Neural cell (in vitro differentiated cells): ENCODE results near the gene CELA2B. TPM values are rescaled to one million over a fixed set of nuclear protein-coding genes. Genes with fewer than 3 reads are reported as not detected.

Experiments
- H2AFZ ChIP-seq: fragments of 200-600, 300-800 bp; sonication (generic), shearing (Covaris generic); 2 replicates; pipeline ENCODE4 v1.6.0; 2014; ENCODE audit warnings: low read depth, mild to moderate bottlenecking, antibody characterized with exemption, low read length, moderate library complexity
- H3F3A ChIP-seq: fragments of 200-600 bp; shearing (Covaris generic); 2 replicates; pipeline ENCODE4 v1.6.1; 2016; ENCODE audit warnings: mild to moderate bottlenecking, moderate library complexity, mixed read lengths, antibody characterized with exemption, low read length; ENCODE audit not compliant: insufficient read depth, poor library complexity, severe bottlenecking
- H3K27ac ChIP-seq: fragments of 200-600, 300-800 bp; sonication (generic), shearing (Covaris generic); 2 replicates; pipeline ENCODE4 v1.5.1; 2014; ENCODE audit warnings: mild to moderate bottlenecking, low read length, moderate library complexity
- H3K27me3 ChIP-seq: fragments of 300-800, 200-600 bp; sonication (generic), shearing (Covaris generic); 2 replicates; pipeline ENCODE4 v1.6.0; 2014; ENCODE audit warnings: mild to moderate bottlenecking, low read depth, low read length, moderate library complexity; ENCODE audit not compliant: insufficient read depth
- H3K36me3 ChIP-seq: fragments of 300-800, 200-600 bp; sonication (generic), shearing (Covaris generic); 2 replicates; pipeline ENCODE4 v1.5.1; 2014; ENCODE audit warnings: mild to moderate bottlenecking, antibody characterized with exemption, low read length, moderate library complexity; ENCODE audit not compliant: insufficient read depth
- H3K4me2 ChIP-seq: fragments of 300-800, 200-600 bp; sonication (generic), shearing (Covaris generic); 2 replicates; pipeline ENCODE4 v1.6.0; 2014; ENCODE audit warnings: mild to moderate bottlenecking, low read length
- H3K4me3 ChIP-seq: fragments of 300-800, 200-600 bp; sonication (generic), shearing (Covaris generic); 2 replicates; pipeline ENCODE4 v1.5.1; 2014; ENCODE audit warnings: mild to moderate bottlenecking, low read length, moderate library complexity
- H3K79me2 ChIP-seq: fragments of 200-600 bp; shearing (Covaris generic); replicated peaks from 2 replicates; pipeline ENCODE4 v1.6.0; 2014; ENCODE audit warnings: mild to moderate bottlenecking, low read length, moderate library complexity; ENCODE audit not compliant: insufficient read depth
- H3K9ac ChIP-seq: fragments of 300-800, 200-600 bp; sonication (generic), shearing (Covaris generic); 2 replicates; pipeline ENCODE4 v1.6.1; 2016; ENCODE audit warnings: mild to moderate bottlenecking, low read length, mixed read lengths
- H3K9me2 ChIP-seq: fragments of 200-600 bp; shearing (Covaris generic); 2 replicates; pipeline ENCODE4 v1.6.1; 2016; ENCODE audit warnings: mild to moderate bottlenecking, low read length, mixed read lengths; ENCODE audit not compliant: insufficient read depth
- H3K9me3 ChIP-seq: fragments of 200-600, 300-800 bp; sonication (generic), shearing (Covaris generic); 2 replicates; pipeline ENCODE4 v1.6.1; 2016; ENCODE audit warnings: mild to moderate bottlenecking, mixed run types, low read length, moderate library complexity, mixed read lengths
- H4K20me1 ChIP-seq: fragments of 200-600 bp; shearing (Covaris generic); 2 replicates; pipeline ENCODE4 v1.6.1; 2016; ENCODE audit warnings: mild to moderate bottlenecking, mixed run types; ENCODE audit not compliant: insufficient read depth
- EP300 ChIP-seq: fragments of 450-650 bp; conservative IDR thresholded peaks from 2 replicates; pipeline ENCODE4 v1.6.1; 2014; ENCODE audit warnings: antibody characterized with exemption, mild to moderate bottlenecking, moderate library complexity; ENCODE audit not compliant: poor library complexity, severe bottlenecking
- EZH2 ChIP-seq: fragments of 200-600, 300-800 bp; shearing (Covaris generic), sonication (generic); IDR thresholded peaks from 2 replicates; pipeline ENCODE4 v1.6.1; 2014; ENCODE audit warnings: antibody characterized with exemption, low read length, borderline replicate concordance, mild to moderate bottlenecking; ENCODE audit not compliant: insufficient read depth, poor library complexity, severe bottlenecking
- MXI1 ChIP-seq: fragments of 450-650 bp; conservative IDR thresholded peaks from 2 replicates; pipeline ENCODE4 v1.6.1; 2014; ENCODE audit warnings: antibody characterized with exemption, mild to moderate bottlenecking; ENCODE audit not compliant: poor library complexity, severe bottlenecking
- POLR2AphosphoS5 ChIP-seq: IDR thresholded peaks from 2 replicates; pipeline ENCODE4 v1.6.1; 2012
- RAD21 ChIP-seq: fragments of 450-650 bp; conservative IDR thresholded peaks from 2 replicates; pipeline ENCODE4 v1.6.1; 2014; ENCODE audit warnings: antibody characterized with exemption, mild to moderate bottlenecking, moderate library complexity
- SMC3 ChIP-seq: fragments of 450-650 bp; conservative IDR thresholded peaks from 2 replicates; pipeline ENCODE4 v1.6.1; 2014; ENCODE audit warnings: antibody characterized with exemption, mild to moderate bottlenecking, moderate library complexity; ENCODE audit not compliant: poor library complexity
- TAF1 ChIP-seq: IDR thresholded peaks from 2 replicates; pipeline ENCODE4 v1.6.1; 2012; ENCODE audit warnings: low read depth
- polyA plus RNA-seq: library from polyadenylated mRNA; depleted of rRNA; stranded (reverse); fragments of >200 nt; gene quantifications from 2 replicates; pipeline ENCODE4 v1.2.3, GENCODE V29; 2014
- TF ChIP-seq, protein P1 (sequence below): IDR thresholded peaks from 2 replicates; pipeline ENCODE4 v1.6.1; 2012; ENCODE audit warnings: borderline replicate concordance
- TF ChIP-seq, protein P2 (sequence below): fragments of 450-650 bp; IDR thresholded peaks from 2 replicates; pipeline ENCODE4 v1.5.1; 2014; ENCODE audit warnings: antibody characterized with exemption, mild to moderate bottlenecking, moderate library complexity; ENCODE audit not compliant: poor library complexity, severe bottlenecking

CELA2B gene
- polyA plus RNA-seq, 1 donor from 2014 or later = not detected

DNA sequence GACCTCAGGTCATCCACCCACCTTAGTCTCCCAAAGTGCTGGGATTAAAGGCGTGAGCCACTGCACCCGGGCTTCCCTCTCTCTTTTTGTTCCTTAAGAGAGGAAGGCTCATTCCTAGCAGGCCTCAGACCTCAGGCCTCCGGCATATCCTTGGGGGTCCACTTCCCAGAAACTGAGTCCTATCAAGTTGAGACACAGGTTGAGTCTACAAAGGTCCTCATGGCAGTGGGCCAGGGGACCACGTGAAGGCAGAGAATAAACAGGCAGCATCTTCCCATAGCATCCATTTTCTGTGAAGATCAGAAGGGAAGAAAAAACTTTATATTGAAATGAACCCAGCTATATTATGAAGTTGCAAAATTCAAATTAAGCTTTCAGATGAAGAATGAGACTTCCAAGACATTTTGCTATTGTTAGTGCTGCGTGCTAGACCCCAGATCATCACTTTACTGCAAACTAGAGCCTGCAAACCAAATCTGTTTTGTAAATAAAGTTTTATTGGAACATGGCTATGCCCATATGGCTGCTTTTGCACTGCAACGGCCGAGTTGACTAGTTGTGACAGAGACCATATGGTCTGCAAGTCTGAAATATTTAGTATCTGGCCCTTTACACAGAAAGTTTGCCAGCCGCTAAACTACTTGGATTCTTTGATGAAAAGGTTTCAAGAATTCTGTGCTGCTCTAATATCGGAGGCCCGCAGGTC, 22.9 kb upstream of the CELA2B start:
- H3F3A ChIP-seq = no peaks in the 10 kb centered on the region
- no peaks in the 10 kb centered on the region for H3K27me3 ChIP-seq
- no peak overlapping the region for H3K9ac ChIP-seq
- H3K27ac ChIP-seq = no peak overlapping the region
- H2AFZ ChIP-seq = no peak overlapping the region
- H3K9me2 ChIP-seq = no peaks in the 10 kb centered on the region
- H3K4me3 ChIP-seq = no peak overlapping the region
- H3K36me3 ChIP-seq = no peaks in the 10 kb centered on the region
- TF ChIP-seq, protein P1, sequence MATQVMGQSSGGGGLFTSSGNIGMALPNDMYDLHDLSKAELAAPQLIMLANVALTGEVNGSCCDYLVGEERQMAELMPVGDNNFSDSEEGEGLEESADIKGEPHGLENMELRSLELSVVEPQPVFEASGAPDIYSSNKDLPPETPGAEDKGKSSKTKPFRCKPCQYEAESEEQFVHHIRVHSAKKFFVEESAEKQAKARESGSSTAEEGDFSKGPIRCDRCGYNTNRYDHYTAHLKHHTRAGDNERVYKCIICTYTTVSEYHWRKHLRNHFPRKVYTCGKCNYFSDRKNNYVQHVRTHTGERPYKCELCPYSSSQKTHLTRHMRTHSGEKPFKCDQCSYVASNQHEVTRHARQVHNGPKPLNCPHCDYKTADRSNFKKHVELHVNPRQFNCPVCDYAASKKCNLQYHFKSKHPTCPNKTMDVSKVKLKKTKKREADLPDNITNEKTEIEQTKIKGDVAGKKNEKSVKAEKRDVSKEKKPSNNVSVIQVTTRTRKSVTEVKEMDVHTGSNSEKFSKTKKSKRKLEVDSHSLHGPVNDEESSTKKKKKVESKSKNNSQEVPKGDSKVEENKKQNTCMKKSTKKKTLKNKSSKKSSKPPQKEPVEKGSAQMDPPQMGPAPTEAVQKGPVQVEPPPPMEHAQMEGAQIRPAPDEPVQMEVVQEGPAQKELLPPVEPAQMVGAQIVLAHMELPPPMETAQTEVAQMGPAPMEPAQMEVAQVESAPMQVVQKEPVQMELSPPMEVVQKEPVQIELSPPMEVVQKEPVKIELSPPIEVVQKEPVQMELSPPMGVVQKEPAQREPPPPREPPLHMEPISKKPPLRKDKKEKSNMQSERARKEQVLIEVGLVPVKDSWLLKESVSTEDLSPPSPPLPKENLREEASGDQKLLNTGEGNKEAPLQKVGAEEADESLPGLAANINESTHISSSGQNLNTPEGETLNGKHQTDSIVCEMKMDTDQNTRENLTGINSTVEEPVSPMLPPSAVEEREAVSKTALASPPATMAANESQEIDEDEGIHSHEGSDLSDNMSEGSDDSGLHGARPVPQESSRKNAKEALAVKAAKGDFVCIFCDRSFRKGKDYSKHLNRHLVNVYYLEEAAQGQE = no peak
- H3K4me2 ChIP-seq = no peak overlapping the region
- H3K9me3 ChIP-seq = no peaks in the 10 kb centered on the region
- H3K79me2 ChIP-seq = no peaks in the 10 kb centered on the region
- H4K20me1 ChIP-seq = no peaks in the 10 kb centered on the region

DNA sequence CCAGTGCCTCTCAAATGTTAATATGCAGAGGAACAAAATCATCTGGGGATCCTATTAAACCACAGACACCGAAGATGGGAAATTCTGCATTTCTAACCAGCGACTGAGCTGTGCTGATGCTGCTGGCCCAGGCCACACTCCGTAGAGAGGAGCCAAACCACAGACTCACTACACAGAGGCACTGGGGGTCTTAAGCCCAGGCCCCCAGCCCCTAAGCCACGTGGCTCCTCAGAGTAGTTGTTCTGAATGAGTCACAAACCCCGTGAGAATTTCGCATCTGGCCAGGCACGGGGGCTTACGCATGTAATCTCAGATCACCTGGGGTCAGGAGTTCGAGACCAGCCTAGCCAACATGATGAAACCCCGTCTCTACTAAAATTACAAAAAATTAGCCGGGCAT, 22.2 kb upstream of the CELA2B start:
- TF ChIP-seq, protein P1 = no peak
- TF ChIP-seq EZH2 (no peak), SMC3 (no peak), EP300 (no peak), POLR2AphosphoS5 (no peak), RAD21 (no peak), TAF1 (no peak), MXI1 (no peak)
- TF ChIP-seq, protein P2, sequence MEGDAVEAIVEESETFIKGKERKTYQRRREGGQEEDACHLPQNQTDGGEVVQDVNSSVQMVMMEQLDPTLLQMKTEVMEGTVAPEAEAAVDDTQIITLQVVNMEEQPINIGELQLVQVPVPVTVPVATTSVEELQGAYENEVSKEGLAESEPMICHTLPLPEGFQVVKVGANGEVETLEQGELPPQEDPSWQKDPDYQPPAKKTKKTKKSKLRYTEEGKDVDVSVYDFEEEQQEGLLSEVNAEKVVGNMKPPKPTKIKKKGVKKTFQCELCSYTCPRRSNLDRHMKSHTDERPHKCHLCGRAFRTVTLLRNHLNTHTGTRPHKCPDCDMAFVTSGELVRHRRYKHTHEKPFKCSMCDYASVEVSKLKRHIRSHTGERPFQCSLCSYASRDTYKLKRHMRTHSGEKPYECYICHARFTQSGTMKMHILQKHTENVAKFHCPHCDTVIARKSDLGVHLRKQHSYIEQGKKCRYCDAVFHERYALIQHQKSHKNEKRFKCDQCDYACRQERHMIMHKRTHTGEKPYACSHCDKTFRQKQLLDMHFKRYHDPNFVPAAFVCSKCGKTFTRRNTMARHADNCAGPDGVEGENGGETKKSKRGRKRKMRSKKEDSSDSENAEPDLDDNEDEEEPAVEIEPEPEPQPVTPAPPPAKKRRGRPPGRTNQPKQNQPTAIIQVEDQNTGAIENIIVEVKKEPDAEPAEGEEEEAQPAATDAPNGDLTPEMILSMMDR = no peak

More for the DNA sequence above, 22.2 kb upstream of the CELA2B start:
- no peaks in the 10 kb centered on the region for H3K36me3 ChIP-seq
- no peak overlapping the region for H3K9ac ChIP-seq
- no peaks in the 10 kb centered on the region for H3K79me2 ChIP-seq
- no peak overlapping the region for H3K4me2 ChIP-seq
- H3K9me3 ChIP-seq = no peaks in the 10 kb centered on the region
- H3K27ac ChIP-seq = no peak overlapping the region
- H3F3A ChIP-seq = no peaks in the 10 kb centered on the region
- no peak overlapping the region for H2AFZ ChIP-seq
- no peaks in the 10 kb centered on the region for H3K9me2 ChIP-seq
- H3K27me3 ChIP-seq = no peaks in the 10 kb centered on the region
- H4K20me1 ChIP-seq = no peaks in the 10 kb centered on the region
- H3K4me3 ChIP-seq = no peak overlapping the region
